Endothelial cell of umbilical vein (primary cell): ENCODE data around the gene GNAO1. TPM values are rescaled to one million over a fixed set of nuclear protein-coding genes. Genes with fewer than 3 reads are reported as not detected.

Experiments
- BruUV-seq: library from RNA; stranded (reverse); fragments of 400-500 nt; replicated peaks from 2 replicates; lab custom pipeline; 2021; lab: Mats Ljungman, UMichigan
- CTCF ChIA-PET: fragments of 300-600, 350-600 bp; sonication (Branson Sonifier 250); formaldehyde crosslinking; loops from one replicate; lab custom pipeline; 2021; ENCODE audit warnings: antibody characterized with exemption, inconsistent platforms; lab: Charles Lee
- POLR2A ChIA-PET: fragments of 300-600, 350-600 bp; sonication (Branson Sonifier 250); formaldehyde crosslinking; loops from one replicate; lab custom pipeline; 2021; ENCODE audit warnings: antibody characterized with exemption, inconsistent platforms; lab: Charles Lee
- DNase-seq: peaks from one replicate; pipeline ENCODE4 v3.0.0-alpha.2; 2011; ENCODE audit warnings: low read depth, low spot score
- FAIRE-seq: peaks from 2 replicates; lab custom pipeline; 2011; peaks lifted over from hg19 to GRCh38; lab: Jason Lieb, UNC
- H2AFZ ChIP-seq: 2 replicates; pipeline ENCODE4 v1.6.0; 2012; ENCODE audit warnings: low read depth, low read length, control low read depth, inconsistent platforms
- H3K27ac ChIP-seq: 2 replicates; pipeline ENCODE4 v1.5.1; 2011; ENCODE audit warnings: low read depth, mild to moderate bottlenecking, control low read depth, low read length, moderate library complexity; ENCODE audit not compliant: insufficient read depth
- H3K27me3 ChIP-seq, 2 experiments: 2 replicates each; pipeline versions ENCODE4 v1.6.0 to v1.6.1; 2011; ENCODE audit warnings: low read length in 2 of 2, mixed read lengths in 1 of 2; ENCODE audit not compliant: control insufficient read depth in 2 of 2, insufficient read depth in 2 of 2
- H3K36me3 ChIP-seq, 2 experiments: 2 replicates in 1 of 2; 3 replicates in 1 of 2; pipeline ENCODE4 v1.5.1; 2011; ENCODE audit warnings: low read length in 2 of 2, mild to moderate bottlenecking in 1 of 2, moderate library complexity in 1 of 2; ENCODE audit not compliant: control insufficient read depth in 2 of 2, insufficient read depth in 2 of 2; ENCODE audit errors: extremely low read depth in 1 of 2
- H3K4me1 ChIP-seq: 3 replicates; pipeline ENCODE4 v1.5.1; 2011; ENCODE audit warnings: mild to moderate bottlenecking, low read length; ENCODE audit not compliant: control insufficient read depth, insufficient read depth; ENCODE audit errors: extremely low read depth
- H3K4me2 ChIP-seq: 2 replicates; pipeline ENCODE4 v1.6.1; 2011; ENCODE audit warnings: low read length, control low read depth, mixed read lengths; ENCODE audit not compliant: insufficient read depth
- H3K4me3 ChIP-seq, 3 experiments: fragments of 200-600 bp in 1 of 3; sonication (generic), shearing (Covaris generic) in 1 of 3; replicated peaks in 1 of 3; 2 replicates each; pipeline ENCODE4 v1.5.1; 2011 to 2016; ENCODE audit warnings: control low read depth in 3 of 3, low read length in 3 of 3, mild to moderate bottlenecking in 2 of 3, inconsistent platforms in 1 of 3, low read depth in 1 of 3, moderate library complexity in 1 of 3; ENCODE audit not compliant: insufficient read depth in 1 of 3
- H3K79me2 ChIP-seq: 2 replicates; pipeline ENCODE4 v1.6.0; 2012; ENCODE audit warnings: low read length, inconsistent platforms; ENCODE audit not compliant: control insufficient read depth, insufficient read depth
- H3K9ac ChIP-seq: replicated peaks from 2 replicates; pipeline ENCODE3; 2011; ENCODE audit warnings: low read length, control low read depth; ENCODE audit not compliant: insufficient read depth; ENCODE audit errors: extremely low read depth
- H3K9me1 ChIP-seq: replicated peaks from 3 replicates; pipeline ENCODE4 v1.6.0; 2011; ENCODE audit warnings: mild to moderate bottlenecking, low read length; ENCODE audit not compliant: control insufficient read depth, insufficient read depth; ENCODE audit errors: extremely low read depth
- H3K9me3 ChIP-seq: replicated peaks from 2 replicates; pipeline ENCODE4 v1.5.1; 2012; ENCODE audit warnings: low read length, inconsistent platforms; ENCODE audit not compliant: control insufficient read depth, insufficient read depth
- H4K20me1 ChIP-seq: replicated peaks from 2 replicates; pipeline ENCODE3; 2011; ENCODE audit warnings: mild to moderate bottlenecking, low read length; ENCODE audit not compliant: control insufficient read depth, insufficient read depth; ENCODE audit errors: extremely low read depth
- CTCF ChIP-seq, 2 donors: IDR thresholded peaks; 1 replicate in 1 of 2; 2 replicates in 1 of 2; pipeline ENCODE4 v1.5.1; 2011; ENCODE audit warnings: low read length in 2 of 2, mild to moderate bottlenecking in 2 of 2, moderate library complexity in 2 of 2, control low read depth in 1 of 2, inconsistent platforms in 1 of 2, low read depth in 1 of 2; ENCODE audit not compliant: insufficient read depth in 1 of 2; ENCODE audit errors: extremely low read depth in 1 of 2
- EZH2 ChIP-seq: IDR thresholded peaks from 2 replicates; pipeline ENCODE4 v1.6.1; 2012; ENCODE audit warnings: borderline replicate concordance, low read depth, mild to moderate bottlenecking, moderate library complexity, low read length, inconsistent platforms; ENCODE audit not compliant: severe bottlenecking
- FOS ChIP-seq: IDR thresholded peaks from 2 replicates; pipeline ENCODE4 v1.6.1; 2011; ENCODE audit warnings: mild to moderate bottlenecking, low read length, moderate library complexity, borderline replicate concordance; ENCODE audit not compliant: insufficient read depth
- GATA2 ChIP-seq: IDR thresholded peaks from 2 replicates; pipeline ENCODE4 v1.7.0; 2011; ENCODE audit warnings: low read depth, mild to moderate bottlenecking, moderate library complexity, mixed read lengths, low read length; ENCODE audit not compliant: insufficient read length, insufficient read depth
- JUN ChIP-seq: IDR thresholded peaks from 2 replicates; pipeline ENCODE4 v1.6.1; 2011; ENCODE audit warnings: borderline replicate concordance, low read depth; ENCODE audit not compliant: insufficient read length, insufficient read depth
- MAX ChIP-seq: IDR thresholded peaks from 2 replicates; pipeline ENCODE4 v1.6.1; 2011; ENCODE audit not compliant: insufficient read depth, insufficient read length
- MYC ChIP-seq: IDR thresholded peaks from one replicate; pipeline ENCODE4 v1.6.1; 2011; ENCODE audit warnings: mild to moderate bottlenecking, low read depth, low read length
- POLR2A ChIP-seq: IDR thresholded peaks from 2 replicates; pipeline ENCODE4 v1.6.1; 2012; ENCODE audit warnings: low read depth, mild to moderate bottlenecking, control low read depth, low read length
- POLR2AphosphoS5 ChIP-seq: IDR thresholded peaks from 2 replicates; pipeline ENCODE4 v1.6.1; 2012; ENCODE audit warnings: low read depth, mild to moderate bottlenecking, control low read depth, low read length, moderate library complexity; ENCODE audit not compliant: insufficient read depth
- dilution Hi-C: fragments of 300-500 bp; cut with MboI; formaldehyde crosslinking; loops from one replicate; pipeline ENCODE4 v1.15.0; 2019; ENCODE audit warnings: low sequenced_read_pairs; ENCODE audit not compliant: extremely low pct_ligation_motif_present
- intact Hi-C: fragments of 100-400 bp; cut with micrococcal nuclease; formaldehyde crosslinking; loops from one replicate; pipeline ENCODE4 v1.10.0; 2022
- polyA plus RNA-seq, 4 experiments: library from polyadenylated mRNA; depleted of rRNA in 3 of 4; stranded (reverse) in 3 of 4; unstranded in 1 of 4; fragments of >200 nt; gene quantifications; 2 replicates each; pipeline versions ENCODE4 v1.2.1 to v1.2.3, GENCODE V29; 2011 to 2012; ENCODE audit warnings: missing spikeins in 1 of 4
- total RNA-seq: library from RNA; stranded (reverse); gene quantifications from 2 replicates; pipeline ENCODE4 v1.2.3, GENCODE V29; 2021

The GNAO1 gene
- total and polyA plus RNA-seq, 2 donors (not counting 3 experiments of a cell fraction or from before 2014, with no cell fraction given), result not detected

- Histone ChIP-seq H3K4me2 (no peak overlapping the region), H3K4me3 (no peak overlapping the region), H3K79me2 (no peaks in the 10 kb centered on the region), H4K20me1 (no peaks in the 10 kb centered on the region), H3K9me1 (no peaks in the 10 kb centered on the region), H2AFZ (no peak overlapping the region), H3K27me3 (no peaks in the 10 kb centered on the region), H3K36me3 (no peaks in the 10 kb centered on the region), H3K27ac (no peak overlapping the region), H3K9ac (no peak overlapping the region), H3K9me3 (no peaks in the 10 kb centered on the region), H3K4me1 (no peaks in the 10 kb centered on the region)
- FAIRE-seq, result no peak
- intact Hi-C loops, result no loop called here
- ChIA-PET CTCF (no interaction called here), POLR2A (no interaction called here)
- TF ChIP-seq FOS (no peak), MAX (no peak), POLR2AphosphoS5 (no peak), POLR2A (no peak), JUN (no peak), MYC (no peak), GATA2 (no peak), EZH2 (no peak), CTCF (IDR thresholded peaks at IDR 0.05; ENCODE audit: extremely low read depth in 1 of 2, insufficient read depth in 1 of 2, low read depth in 1 of 2, low read length in 2 of 2) (no peak)
- DNase-seq, result no peak
- dilution Hi-C loops, result no loop called here
- no TSS peak for BruUV-seq
Observed at GRCh38 chr16:56234737-56235136, 43.4 kb downstream of the GNAO1 start.
